NCI-H524 treated with DMSO at 0.1 percent for 48 hours (cell line): ENCODE measurements around the gene TIA1.

Experiments
- DNase-seq: peaks from one replicate; lab custom pipeline; 2025; lab: John Stamatoyannopoulos, UW

Gene TIA1

DNA sequence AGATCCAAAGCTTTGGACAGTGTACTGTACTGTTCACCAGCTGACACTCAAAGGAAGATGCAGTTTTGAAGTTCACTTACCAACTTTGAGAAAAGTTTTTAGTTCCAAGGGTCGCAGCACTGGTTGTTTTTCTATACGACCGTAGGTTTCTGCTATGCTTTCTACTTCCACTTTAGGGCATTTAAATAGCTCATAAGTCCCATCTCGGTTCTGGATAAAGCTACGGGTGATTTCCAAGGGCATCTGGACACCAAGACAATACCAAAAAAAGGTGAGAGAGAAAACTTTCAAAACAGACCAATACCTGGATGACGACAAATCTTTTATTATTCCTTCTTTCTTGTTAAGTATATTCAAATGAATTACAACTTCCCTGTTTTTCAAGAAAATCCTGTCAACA, 87.9 kb downstream of the TIA1 start:
- DNase-seq = no peak
